SK-N-SH treated with all-trans-retinoic acid at 6 μM for 48 hours (cell line): ENCODE results near the gene GPRIN2.

ENCODE experiments used
- ATAC-seq: fragments of 200-7000 bp; cut with Tn5 transposase; 3 replicates; pipeline ENCODE4 v1.9.1; 2020; ENCODE audit warnings: mild to moderate bottlenecking, moderate library complexity
- ARNTL ChIP-seq: fragments of 450-650 bp; formaldehyde crosslinking; IDR thresholded peaks from 2 replicates; pipeline ENCODE4 v1.5.0; 2020; ENCODE audit warnings: low read depth, mild to moderate bottlenecking, moderate library complexity, borderline replicate concordance
- BACH2 ChIP-seq: fragments of 250-450 bp; sonication (Bioruptor Pico); IDR thresholded peaks from 2 replicates; pipeline ENCODE4 v1.9.0; 2021; ENCODE audit warnings: mild to moderate bottlenecking, borderline replicate concordance
- ISL1 ChIP-seq: fragments of 250-450 bp; sonication (Bioruptor Pico); IDR thresholded peaks from 2 replicates; pipeline ENCODE4 v2.1.2; 2022; ENCODE audit warnings: mild to moderate bottlenecking, moderate library complexity
- PPARA ChIP-seq: fragments of 250-450 bp; sonication (Bioruptor Pico); IDR thresholded peaks from 2 replicates; pipeline ENCODE4 v1.5.0; 2020; ENCODE audit warnings: mild to moderate bottlenecking, borderline replicate concordance
- RARB ChIP-seq: fragments of 250-450 bp; sonication (Bioruptor Pico); IDR thresholded peaks from 2 replicates; pipeline ENCODE4 v1.8.0; 2021; ENCODE audit warnings: mild to moderate bottlenecking, moderate library complexity
- SNAI2 ChIP-seq: fragments of 250-450 bp; sonication (Bioruptor Pico); IDR thresholded peaks from 2 replicates; pipeline ENCODE4 v1.5.0; 2020; ENCODE audit warnings: mild to moderate bottlenecking, moderate library complexity
- TCF4 ChIP-seq: fragments of 250-450 bp; sonication (Bioruptor Pico); IDR thresholded peaks from 2 replicates; pipeline ENCODE4 v1.8.0; 2021; ENCODE audit warnings: mild to moderate bottlenecking, moderate library complexity, borderline replicate concordance
- TOX ChIP-seq: fragments of 250-450 bp; sonication (Bioruptor Pico); IDR thresholded peaks from 2 replicates; pipeline ENCODE4 v1.8.0; 2021; ENCODE audit warnings: mild to moderate bottlenecking, moderate library complexity, borderline replicate concordance
- ZC3H10 ChIP-seq: fragments of 250-450 bp; sonication (Bioruptor Pico); IDR thresholded peaks from 2 replicates; pipeline ENCODE4 v1.5.1; 2021; ENCODE audit warnings: mild to moderate bottlenecking, moderate library complexity
- ZFP3 ChIP-seq: fragments of 250-450 bp; sonication (Bioruptor Pico); IDR thresholded peaks from 2 replicates; pipeline ENCODE4 v1.5.0; 2020; ENCODE audit warnings: mild to moderate bottlenecking, moderate library complexity
- ZFP30 ChIP-seq: fragments of 450-650 bp; formaldehyde crosslinking; IDR thresholded peaks from 2 replicates; pipeline ENCODE4 v1.5.0; 2022; ENCODE audit warnings: mild to moderate bottlenecking, moderate library complexity
- ZNF8 ChIP-seq: fragments of 450-650 bp; formaldehyde crosslinking; IDR thresholded peaks from 2 replicates; pipeline ENCODE4 v1.5.0; 2020; ENCODE audit warnings: mild to moderate bottlenecking, moderate library complexity
- TF ChIP-seq, protein P1 (sequence below): fragments of 250-450 bp; sonication (Bioruptor Pico); IDR thresholded peaks from 2 replicates; pipeline ENCODE4 v1.8.0; 2021; ENCODE audit warnings: low read depth, mild to moderate bottlenecking, moderate library complexity, borderline replicate concordance
- TF ChIP-seq, protein P2 (sequence below): fragments of 250-450 bp; sonication (Bioruptor Pico); IDR thresholded peaks from 2 replicates; pipeline ENCODE4 v1.5.1; 2020; ENCODE audit warnings: low read depth, mild to moderate bottlenecking, moderate library complexity
- TF ChIP-seq, protein P3 (sequence below): fragments of 250-450 bp; sonication (Bioruptor Pico); IDR thresholded peaks from 2 replicates; pipeline ENCODE4 v1.5.0; 2020; ENCODE audit warnings: mild to moderate bottlenecking, moderate library complexity
- TF ChIP-seq, protein P4 (sequence below): fragments of 250-450 bp; sonication (Bioruptor Pico); IDR thresholded peaks from 2 replicates; pipeline ENCODE4 v1.8.0; 2020; ENCODE audit warnings: mild to moderate bottlenecking, moderate library complexity, borderline replicate concordance
- TF ChIP-seq, protein P5 (sequence below): fragments of 250-450 bp; sonication (Bioruptor Pico); IDR thresholded peaks from 2 replicates; pipeline ENCODE4 v1.5.1; 2021; ENCODE audit warnings: mild to moderate bottlenecking, moderate library complexity

GPRIN2 gene

DNA sequence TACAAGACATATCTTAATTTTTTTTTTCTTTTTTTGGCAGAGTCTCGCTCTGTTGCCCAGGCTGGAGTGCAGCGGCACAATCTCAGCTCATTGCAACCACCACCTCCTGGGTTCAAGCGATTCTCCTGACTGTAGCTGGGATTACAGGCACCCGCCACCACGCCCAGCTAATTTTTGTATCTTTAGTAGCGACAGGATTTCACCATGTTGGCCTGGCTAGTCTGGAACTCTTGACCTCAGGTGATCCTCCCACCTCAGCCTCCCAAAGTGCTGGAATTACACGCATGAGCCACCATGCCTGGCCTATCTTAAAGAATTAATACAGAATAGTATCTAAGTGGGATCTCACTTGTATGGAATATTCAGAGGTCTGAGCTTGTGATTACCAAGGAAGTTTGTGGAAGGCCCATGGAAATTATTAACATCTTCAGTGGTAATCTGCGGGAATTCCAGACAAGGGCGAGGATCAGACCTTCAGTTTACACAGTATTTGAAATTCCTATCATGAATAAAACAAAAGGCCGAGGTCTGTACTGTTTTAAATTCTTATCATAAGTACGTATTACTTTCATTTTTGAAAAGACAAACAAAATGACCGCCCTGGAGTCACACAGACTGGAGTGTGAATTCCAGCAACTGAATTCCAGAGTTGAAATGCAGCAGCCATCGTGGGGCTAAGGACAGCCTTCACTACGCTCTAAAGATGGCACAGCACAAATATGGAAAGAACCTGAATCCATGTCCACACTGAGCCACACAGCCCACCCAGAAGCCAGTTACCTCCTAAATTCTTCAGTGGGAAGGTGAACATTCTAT lies 16.7 kb downstream of the GPRIN2 start:
- no peak; the same call in 2 of the 3 replicates for ATAC-seq
- TF ChIP-seq ZC3H10 (CRISPR knock-in tag) (no peak), ISL1 (CRISPR knock-in tag) (0 out of 2 replicates have a peak, but pooled peaks have one; percentile 6), BACH2 (CRISPR knock-in tag) (no peak), TCF4 (CRISPR knock-in tag) (no peak), RARB (CRISPR knock-in tag) (no peak)
- TF ChIP-seq, protein P1, sequence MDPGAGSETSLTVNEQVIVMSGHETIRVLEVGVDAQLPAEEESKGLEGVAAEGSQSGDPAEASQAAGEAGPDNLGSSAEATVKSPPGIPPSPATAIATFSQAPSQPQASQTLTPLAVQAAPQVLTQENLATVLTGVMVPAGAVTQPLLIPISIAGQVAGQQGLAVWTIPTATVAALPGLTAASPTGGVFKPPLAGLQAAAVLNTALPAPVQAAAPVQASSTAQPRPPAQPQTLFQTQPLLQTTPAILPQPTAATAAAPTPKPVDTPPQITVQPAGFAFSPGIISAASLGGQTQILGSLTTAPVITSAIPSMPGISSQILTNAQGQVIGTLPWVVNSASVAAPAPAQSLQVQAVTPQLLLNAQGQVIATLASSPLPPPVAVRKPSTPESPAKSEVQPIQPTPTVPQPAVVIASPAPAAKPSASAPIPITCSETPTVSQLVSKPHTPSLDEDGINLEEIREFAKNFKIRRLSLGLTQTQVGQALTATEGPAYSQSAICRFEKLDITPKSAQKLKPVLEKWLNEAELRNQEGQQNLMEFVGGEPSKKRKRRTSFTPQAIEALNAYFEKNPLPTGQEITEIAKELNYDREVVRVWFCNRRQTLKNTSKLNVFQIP (CRISPR knock-in tag), result no peak
- TF ChIP-seq, protein P2, sequence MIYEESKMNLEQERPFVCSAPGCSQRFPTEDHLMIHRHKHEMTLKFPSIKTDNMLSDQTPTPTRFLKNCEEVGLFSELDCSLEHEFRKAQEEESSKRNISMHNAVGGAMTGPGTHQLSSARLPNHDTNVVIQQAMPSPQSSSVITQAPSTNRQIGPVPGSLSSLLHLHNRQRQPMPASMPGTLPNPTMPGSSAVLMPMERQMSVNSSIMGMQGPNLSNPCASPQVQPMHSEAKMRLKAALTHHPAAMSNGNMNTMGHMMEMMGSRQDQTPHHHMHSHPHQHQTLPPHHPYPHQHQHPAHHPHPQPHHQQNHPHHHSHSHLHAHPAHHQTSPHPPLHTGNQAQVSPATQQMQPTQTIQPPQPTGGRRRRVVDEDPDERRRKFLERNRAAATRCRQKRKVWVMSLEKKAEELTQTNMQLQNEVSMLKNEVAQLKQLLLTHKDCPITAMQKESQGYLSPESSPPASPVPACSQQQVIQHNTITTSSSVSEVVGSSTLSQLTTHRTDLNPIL (CRISPR knock-in tag), result no peak
- TF ChIP-seq, protein P3, sequence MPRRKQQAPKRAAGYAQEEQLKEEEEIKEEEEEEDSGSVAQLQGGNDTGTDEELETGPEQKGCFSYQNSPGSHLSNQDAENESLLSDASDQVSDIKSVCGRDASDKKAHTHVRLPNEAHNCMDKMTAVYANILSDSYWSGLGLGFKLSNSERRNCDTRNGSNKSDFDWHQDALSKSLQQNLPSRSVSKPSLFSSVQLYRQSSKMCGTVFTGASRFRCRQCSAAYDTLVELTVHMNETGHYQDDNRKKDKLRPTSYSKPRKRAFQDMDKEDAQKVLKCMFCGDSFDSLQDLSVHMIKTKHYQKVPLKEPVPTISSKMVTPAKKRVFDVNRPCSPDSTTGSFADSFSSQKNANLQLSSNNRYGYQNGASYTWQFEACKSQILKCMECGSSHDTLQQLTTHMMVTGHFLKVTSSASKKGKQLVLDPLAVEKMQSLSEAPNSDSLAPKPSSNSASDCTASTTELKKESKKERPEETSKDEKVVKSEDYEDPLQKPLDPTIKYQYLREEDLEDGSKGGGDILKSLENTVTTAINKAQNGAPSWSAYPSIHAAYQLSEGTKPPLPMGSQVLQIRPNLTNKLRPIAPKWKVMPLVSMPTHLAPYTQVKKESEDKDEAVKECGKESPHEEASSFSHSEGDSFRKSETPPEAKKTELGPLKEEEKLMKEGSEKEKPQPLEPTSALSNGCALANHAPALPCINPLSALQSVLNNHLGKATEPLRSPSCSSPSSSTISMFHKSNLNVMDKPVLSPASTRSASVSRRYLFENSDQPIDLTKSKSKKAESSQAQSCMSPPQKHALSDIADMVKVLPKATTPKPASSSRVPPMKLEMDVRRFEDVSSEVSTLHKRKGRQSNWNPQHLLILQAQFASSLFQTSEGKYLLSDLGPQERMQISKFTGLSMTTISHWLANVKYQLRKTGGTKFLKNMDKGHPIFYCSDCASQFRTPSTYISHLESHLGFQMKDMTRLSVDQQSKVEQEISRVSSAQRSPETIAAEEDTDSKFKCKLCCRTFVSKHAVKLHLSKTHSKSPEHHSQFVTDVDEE (CRISPR knock-in tag), result no peak

DNA sequence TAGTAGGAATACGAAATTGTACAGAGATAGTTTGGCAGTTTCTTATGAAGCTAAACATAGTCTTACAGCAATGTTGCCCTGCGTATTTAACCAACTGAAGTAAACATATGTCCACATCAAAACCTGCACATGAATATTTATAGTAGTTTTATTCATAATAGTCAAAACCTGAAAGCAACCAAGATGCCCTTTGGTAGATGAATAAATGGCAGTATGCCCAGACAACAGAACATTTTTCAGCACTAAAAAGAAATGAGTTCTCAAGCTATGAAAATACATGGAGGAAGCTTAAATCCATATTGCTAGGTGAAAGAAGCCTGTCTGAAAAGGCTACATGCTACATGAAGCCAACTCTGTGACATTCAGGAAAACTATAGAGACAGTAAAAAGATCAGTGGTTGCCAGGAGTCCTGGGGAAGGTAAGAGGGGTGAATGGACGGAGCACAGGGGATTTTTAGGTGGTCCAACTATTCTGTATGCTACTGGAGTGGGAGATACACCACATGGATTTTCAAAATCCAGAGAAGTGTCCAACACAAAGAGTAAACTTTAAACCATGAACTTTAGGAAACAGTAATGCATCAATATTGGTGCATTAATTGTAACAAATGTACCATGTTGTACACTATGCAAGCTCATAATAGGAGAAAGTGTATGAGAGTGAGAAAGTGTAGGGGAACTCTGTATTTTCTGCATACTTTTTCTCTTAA lies 17.6 kb downstream of the GPRIN2 start:
- ATAC-seq, result no peak
- TF ChIP-seq, protein P4, sequence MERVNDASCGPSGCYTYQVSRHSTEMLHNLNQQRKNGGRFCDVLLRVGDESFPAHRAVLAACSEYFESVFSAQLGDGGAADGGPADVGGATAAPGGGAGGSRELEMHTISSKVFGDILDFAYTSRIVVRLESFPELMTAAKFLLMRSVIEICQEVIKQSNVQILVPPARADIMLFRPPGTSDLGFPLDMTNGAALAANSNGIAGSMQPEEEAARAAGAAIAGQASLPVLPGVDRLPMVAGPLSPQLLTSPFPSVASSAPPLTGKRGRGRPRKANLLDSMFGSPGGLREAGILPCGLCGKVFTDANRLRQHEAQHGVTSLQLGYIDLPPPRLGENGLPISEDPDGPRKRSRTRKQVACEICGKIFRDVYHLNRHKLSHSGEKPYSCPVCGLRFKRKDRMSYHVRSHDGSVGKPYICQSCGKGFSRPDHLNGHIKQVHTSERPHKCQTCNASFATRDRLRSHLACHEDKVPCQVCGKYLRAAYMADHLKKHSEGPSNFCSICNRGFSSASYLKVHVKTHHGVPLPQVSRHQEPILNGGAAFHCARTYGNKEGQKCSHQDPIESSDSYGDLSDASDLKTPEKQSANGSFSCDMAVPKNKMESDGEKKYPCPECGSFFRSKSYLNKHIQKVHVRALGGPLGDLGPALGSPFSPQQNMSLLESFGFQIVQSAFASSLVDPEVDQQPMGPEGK (CRISPR knock-in tag), result no peak
- no peak for TF ChIP-seq SNAI2 (CRISPR knock-in tag)
- TF ChIP-seq, protein P3 (CRISPR knock-in tag), result no peak
- no peak for TF ChIP-seq TOX (CRISPR knock-in tag)
- TF ChIP-seq ARNTL, result no peak
- no peak for TF ChIP-seq ZNF8
- TF ChIP-seq ZFP30 (CRISPR knock-in tag), result no peak
- no peak for TF ChIP-seq RARB (CRISPR knock-in tag)
- no peak for TF ChIP-seq PPARA (CRISPR knock-in tag)
- TF ChIP-seq TCF4 (CRISPR knock-in tag), result no peak
- TF ChIP-seq, protein P5, sequence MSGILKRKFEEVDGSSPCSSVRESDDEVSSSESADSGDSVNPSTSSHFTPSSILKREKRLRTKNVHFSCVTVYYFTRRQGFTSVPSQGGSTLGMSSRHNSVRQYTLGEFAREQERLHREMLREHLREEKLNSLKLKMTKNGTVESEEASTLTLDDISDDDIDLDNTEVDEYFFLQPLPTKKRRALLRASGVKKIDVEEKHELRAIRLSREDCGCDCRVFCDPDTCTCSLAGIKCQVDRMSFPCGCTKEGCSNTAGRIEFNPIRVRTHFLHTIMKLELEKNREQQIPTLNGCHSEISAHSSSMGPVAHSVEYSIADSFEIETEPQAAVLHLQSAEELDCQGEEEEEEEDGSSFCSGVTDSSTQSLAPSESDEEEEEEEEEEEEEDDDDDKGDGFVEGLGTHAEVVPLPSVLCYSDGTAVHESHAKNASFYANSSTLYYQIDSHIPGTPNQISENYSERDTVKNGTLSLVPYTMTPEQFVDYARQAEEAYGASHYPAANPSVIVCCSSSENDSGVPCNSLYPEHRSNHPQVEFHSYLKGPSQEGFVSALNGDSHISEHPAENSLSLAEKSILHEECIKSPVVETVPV (CRISPR knock-in tag), result no peak
- TF ChIP-seq, protein P2 (CRISPR knock-in tag), result no peak
- no peak for TF ChIP-seq ZC3H10 (CRISPR knock-in tag)
- TF ChIP-seq, protein P1 (CRISPR knock-in tag), result no peak
- TF ChIP-seq ZFP3 (CRISPR knock-in tag), result no peak
- TF ChIP-seq ISL1 (CRISPR knock-in tag), result no peak
